Loucy (cell line): Measurements from ENCODE around the gene HOXD12.

Experiments used
- H2AFZ ChIP-seq: fragments of 200-600 bp; sonication (generic); 2 replicates; pipeline ENCODE4 v1.6.0; 2016; ENCODE audit warnings: antibody characterized with exemption, mild to moderate bottlenecking, low read length, moderate library complexity
- H3F3A ChIP-seq: fragments of 200-600 bp; 2 replicates; pipeline ENCODE4 v1.6.0; 2016; ENCODE audit warnings: antibody characterized with exemption, low read depth, mild to moderate bottlenecking
- H3K27me3 ChIP-seq: fragments of 200-600 bp; sonication (generic); 2 replicates; pipeline ENCODE4 v1.6.1; 2014; ENCODE audit warnings: low read length, mild to moderate bottlenecking; ENCODE audit not compliant: insufficient read depth, poor library complexity, severe bottlenecking
- H3K36me3 ChIP-seq: fragments of 200-600 bp; sonication (generic); 2 replicates; pipeline ENCODE4 v1.6.1; 2016; ENCODE audit warnings: low read length; ENCODE audit not compliant: insufficient read depth
- H3K4me1 ChIP-seq: fragments of 200-600 bp; sonication (generic); 2 replicates; pipeline ENCODE4 v1.5.1; 2014; ENCODE audit warnings: low read length, mild to moderate bottlenecking; ENCODE audit not compliant: insufficient read depth, poor library complexity, severe bottlenecking
- H3K4me2 ChIP-seq: fragments of 200-600 bp; sonication (generic); 2 replicates; pipeline ENCODE4 v1.6.0; 2014; ENCODE audit warnings: antibody characterized with exemption, low read length, low read depth, mild to moderate bottlenecking; ENCODE audit not compliant: poor library complexity, severe bottlenecking
- H3K4me3 ChIP-seq: fragments of 200-600 bp; sonication (generic); 2 replicates; pipeline ENCODE4 v1.5.1; 2014; ENCODE audit warnings: low read length, mild to moderate bottlenecking, mixed read lengths; ENCODE audit not compliant: poor library complexity, severe bottlenecking
- H3K79me2 ChIP-seq: fragments of 200-600 bp; sonication (generic); 2 replicates; pipeline ENCODE4 v1.6.1; 2014; ENCODE audit warnings: low read length; ENCODE audit not compliant: insufficient read depth
- H3K9ac ChIP-seq: fragments of 200-600 bp; sonication (generic); 2 replicates; pipeline ENCODE4 v1.6.0; 2014; ENCODE audit warnings: mild to moderate bottlenecking, low read depth, low read length, moderate library complexity; ENCODE audit not compliant: poor library complexity, severe bottlenecking
- H3K9me2 ChIP-seq: fragments of 200-600 bp; sonication (generic); replicated peaks from 2 replicates; pipeline ENCODE4 v1.6.1; 2016; ENCODE audit warnings: low read depth, low read length, mixed read lengths
- H3K9me3 ChIP-seq: fragments of 200-600 bp; sonication (generic); 2 replicates; pipeline ENCODE4 v1.6.1; 2014; ENCODE audit warnings: mild to moderate bottlenecking, antibody characterized with exemption, low read length, low read depth; ENCODE audit not compliant: insufficient read depth
- H4K20me1 ChIP-seq: fragments of 200-600 bp; sonication (generic); 2 replicates; pipeline ENCODE4 v1.6.0; 2014; ENCODE audit warnings: antibody characterized with exemption, low read length, mild to moderate bottlenecking; ENCODE audit not compliant: insufficient read depth, poor library complexity, severe bottlenecking
- EZH2phosphoT487 ChIP-seq: fragments of 200-600 bp; IDR thresholded peaks from 2 replicates; pipeline ENCODE4 v1.6.1; 2018; ENCODE audit warnings: antibody characterized with exemption, mild to moderate bottlenecking, moderate library complexity, borderline replicate concordance
- TF ChIP-seq, protein P1 (sequence below): fragments of 200-600 bp; sonication (generic); conservative IDR thresholded peaks from 2 replicates; pipeline ENCODE4 v1.5.1; 2014; ENCODE audit warnings: mild to moderate bottlenecking, antibody characterized with exemption, low read length

Gene HOXD12

DNA sequence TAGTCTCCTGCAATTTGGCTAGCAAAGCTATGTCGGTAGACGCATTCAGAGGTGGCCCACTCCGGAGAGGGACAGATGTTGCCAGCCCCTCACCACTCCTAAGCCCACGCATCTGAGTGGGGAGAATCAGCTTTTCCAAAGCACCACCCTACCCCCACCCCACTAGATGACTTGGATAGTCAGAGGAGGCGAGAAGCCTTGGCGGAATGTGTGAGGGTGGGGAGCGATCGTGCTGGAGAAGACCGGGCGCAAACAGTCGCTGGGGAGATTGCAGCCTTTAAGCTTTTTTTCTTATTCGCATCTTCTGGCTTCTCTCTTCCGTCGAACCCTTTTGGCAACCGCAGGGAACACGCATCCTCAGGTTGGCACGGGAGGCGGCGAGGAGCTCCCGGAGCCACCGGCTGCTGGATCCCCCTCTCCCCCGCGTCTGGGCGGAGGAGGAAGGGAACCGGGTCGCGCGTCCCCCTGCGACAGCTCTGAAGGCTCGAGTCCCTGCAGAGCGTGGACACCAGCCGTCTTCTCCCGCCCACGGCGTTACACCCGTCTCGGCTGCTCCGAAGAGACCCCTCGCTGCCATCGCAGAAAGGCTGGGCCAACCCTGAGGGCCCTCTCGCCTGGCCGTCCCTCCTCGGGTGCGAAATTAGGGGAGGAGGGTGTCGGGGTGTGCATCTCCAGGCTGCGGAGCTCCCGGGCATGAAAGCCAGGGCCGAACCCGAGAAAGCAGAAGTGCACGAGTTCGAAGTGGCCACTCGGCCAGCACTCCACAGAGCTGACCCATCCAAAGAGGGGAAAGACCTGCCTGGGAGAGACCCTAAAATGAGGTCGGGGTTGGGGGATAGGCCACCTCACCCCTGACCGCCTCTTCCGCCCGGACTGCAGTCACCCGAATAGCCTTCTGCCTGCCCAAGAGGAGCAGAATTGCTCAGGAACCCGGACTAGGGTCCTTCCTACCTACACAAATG is 28.0 kb upstream of the HOXD12 start:
- Histone ChIP-seq H2AFZ (no peak overlapping the region), H4K20me1 (no peaks in the 10 kb centered on the region), H3K4me1 (no peaks in the 10 kb centered on the region), H3K9ac (no peak overlapping the region), H3K9me3 (no peaks in the 10 kb centered on the region), H3K27me3 (no peaks in the 10 kb centered on the region), H3F3A (no peaks in the 10 kb centered on the region), H3K36me3 (no peaks in the 10 kb centered on the region), H3K4me3 (no peak overlapping the region), H3K9me2 (no peaks in the 10 kb centered on the region), H3K4me2 (no peak overlapping the region), H3K79me2 (no peaks in the 10 kb centered on the region)
- TF ChIP-seq, protein P1, sequence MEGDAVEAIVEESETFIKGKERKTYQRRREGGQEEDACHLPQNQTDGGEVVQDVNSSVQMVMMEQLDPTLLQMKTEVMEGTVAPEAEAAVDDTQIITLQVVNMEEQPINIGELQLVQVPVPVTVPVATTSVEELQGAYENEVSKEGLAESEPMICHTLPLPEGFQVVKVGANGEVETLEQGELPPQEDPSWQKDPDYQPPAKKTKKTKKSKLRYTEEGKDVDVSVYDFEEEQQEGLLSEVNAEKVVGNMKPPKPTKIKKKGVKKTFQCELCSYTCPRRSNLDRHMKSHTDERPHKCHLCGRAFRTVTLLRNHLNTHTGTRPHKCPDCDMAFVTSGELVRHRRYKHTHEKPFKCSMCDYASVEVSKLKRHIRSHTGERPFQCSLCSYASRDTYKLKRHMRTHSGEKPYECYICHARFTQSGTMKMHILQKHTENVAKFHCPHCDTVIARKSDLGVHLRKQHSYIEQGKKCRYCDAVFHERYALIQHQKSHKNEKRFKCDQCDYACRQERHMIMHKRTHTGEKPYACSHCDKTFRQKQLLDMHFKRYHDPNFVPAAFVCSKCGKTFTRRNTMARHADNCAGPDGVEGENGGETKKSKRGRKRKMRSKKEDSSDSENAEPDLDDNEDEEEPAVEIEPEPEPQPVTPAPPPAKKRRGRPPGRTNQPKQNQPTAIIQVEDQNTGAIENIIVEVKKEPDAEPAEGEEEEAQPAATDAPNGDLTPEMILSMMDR, result no peak
- no peak for TF ChIP-seq EZH2phosphoT487

DNA sequence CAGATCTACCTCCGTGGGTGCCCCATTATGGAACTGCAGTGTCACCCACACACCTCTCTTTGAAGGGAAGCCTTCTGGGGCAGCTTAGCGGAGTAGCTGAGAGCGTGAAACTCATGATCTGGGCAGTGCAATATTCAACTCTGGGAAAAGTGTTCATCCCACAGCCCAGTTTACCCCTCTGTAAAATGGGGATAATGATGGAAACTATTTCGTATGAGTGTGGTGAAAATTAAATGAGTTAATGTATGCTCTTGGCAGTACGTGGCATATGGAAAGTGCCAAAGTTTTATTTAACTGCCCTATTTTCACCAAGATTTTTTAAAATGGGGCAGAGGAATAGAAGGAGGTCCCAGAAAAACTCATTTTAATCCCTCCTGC is 27.3 kb upstream of the HOXD12 start:
- Histone ChIP-seq H3K4me2 (no peak overlapping the region), H3F3A (no peaks in the 10 kb centered on the region), H3K4me1 (no peaks in the 10 kb centered on the region), H3K79me2 (no peaks in the 10 kb centered on the region), H3K9ac (no peak overlapping the region), H3K9me3 (no peaks in the 10 kb centered on the region), H3K27me3 (no peaks in the 10 kb centered on the region), H4K20me1 (no peaks in the 10 kb centered on the region), H2AFZ (no peak overlapping the region), H3K9me2 (no peaks in the 10 kb centered on the region), H3K36me3 (no peaks in the 10 kb centered on the region), H3K4me3 (no peak overlapping the region)
- TF ChIP-seq, protein P1, result no peak
- no peak for TF ChIP-seq EZH2phosphoT487

DNA sequence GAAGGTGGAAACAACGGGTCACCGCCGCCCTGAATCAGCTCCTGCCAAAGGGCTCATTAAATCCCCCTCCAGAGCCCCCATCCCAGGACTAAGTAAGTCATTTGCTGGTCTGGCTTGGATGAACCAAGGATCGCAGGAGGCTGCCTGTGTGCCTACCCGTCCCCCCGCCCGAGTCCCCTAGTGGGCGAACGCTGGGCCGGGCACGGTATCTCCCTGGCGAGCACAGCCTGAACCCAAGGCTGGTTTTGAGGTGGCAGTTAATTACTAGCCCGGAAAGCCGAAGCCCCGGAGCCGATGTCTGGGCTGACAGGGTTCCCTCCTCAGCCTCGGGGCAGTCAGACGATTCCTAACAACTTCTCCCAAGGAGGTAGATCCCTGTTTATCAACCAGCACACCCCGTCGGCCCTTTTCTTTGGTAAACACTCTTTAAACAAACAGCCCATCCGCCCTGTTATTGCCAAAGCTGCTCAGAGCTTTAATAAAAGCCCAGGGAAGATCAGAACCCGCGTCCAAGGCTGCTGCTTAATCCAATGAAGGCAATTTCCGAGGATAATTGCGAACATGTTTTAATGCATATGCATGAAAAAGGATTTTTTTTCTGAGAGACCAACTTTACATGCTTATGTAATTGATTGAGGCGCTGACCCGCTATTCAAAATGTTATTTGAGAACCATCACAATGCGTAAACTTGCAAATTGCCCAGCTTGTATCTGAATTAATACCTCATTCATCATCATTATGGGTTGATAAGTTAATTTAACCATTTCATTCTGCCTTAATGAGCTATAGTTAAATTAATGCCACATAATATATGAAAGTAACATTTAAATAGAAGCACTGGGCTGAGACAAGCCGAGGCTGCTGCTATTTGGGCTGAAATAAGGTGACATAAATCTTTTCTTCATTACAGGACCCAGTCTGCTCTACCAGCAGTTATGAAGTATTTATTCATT is 26.4 kb upstream of the HOXD12 start:
- no peaks in the 10 kb centered on the region for H3K79me2 ChIP-seq
- H2AFZ ChIP-seq, result no peak overlapping the region
- TF ChIP-seq, protein P1, result no peak
- TF ChIP-seq EZH2phosphoT487, result no peak
- no peaks in the 10 kb centered on the region for H3K4me1 ChIP-seq
- no peak overlapping the region for H3K4me3 ChIP-seq
- H3K27me3 ChIP-seq, result no peaks in the 10 kb centered on the region
- no peaks in the 10 kb centered on the region for H3K9me3 ChIP-seq
- H3F3A ChIP-seq, result no peaks in the 10 kb centered on the region
- H3K9ac ChIP-seq, result no peak overlapping the region
- no peaks in the 10 kb centered on the region for H3K36me3 ChIP-seq
- no peak overlapping the region for H3K4me2 ChIP-seq
- no peaks in the 10 kb centered on the region for H4K20me1 ChIP-seq
- no peaks in the 10 kb centered on the region for H3K9me2 ChIP-seq
